Left renal pelvis (tissue), 4 donors: ENCODE data around the gene GABPB1. TPM values are rescaled to one million over a fixed set of nuclear protein-coding genes. Genes with fewer than 3 reads are reported as not detected.

Experiments used
- DNase-seq, 4 donors: peaks; one replicate each; pipeline ENCODE4 v3.0.0-alpha.2; 2013; ENCODE audit warnings: low read depth in 4 of 4, low spot score in 3 of 4
- polyA plus RNA-seq, 4 donors: library from polyadenylated mRNA; unstranded; fragments of 120-200 nt; gene quantifications; one replicate each; pipeline ENCODE4 v1.2.1, GENCODE V29; 2013; ENCODE audit not compliant: insufficient read length in 4 of 4

The GABPB1 gene
- polyA plus RNA-seq, 4 donors = 27.3 to 34.3 (median 31.1) TPM

- no peak for DNase-seq
These were observed 4.4 kb downstream of the GABPB1 start for GRCh38 chr15:50350621-50351020.

GRCh38 chr15:50345298-50345697, 9.7 kb downstream of the GABPB1 start:
- no peak for DNase-seq

DNA sequence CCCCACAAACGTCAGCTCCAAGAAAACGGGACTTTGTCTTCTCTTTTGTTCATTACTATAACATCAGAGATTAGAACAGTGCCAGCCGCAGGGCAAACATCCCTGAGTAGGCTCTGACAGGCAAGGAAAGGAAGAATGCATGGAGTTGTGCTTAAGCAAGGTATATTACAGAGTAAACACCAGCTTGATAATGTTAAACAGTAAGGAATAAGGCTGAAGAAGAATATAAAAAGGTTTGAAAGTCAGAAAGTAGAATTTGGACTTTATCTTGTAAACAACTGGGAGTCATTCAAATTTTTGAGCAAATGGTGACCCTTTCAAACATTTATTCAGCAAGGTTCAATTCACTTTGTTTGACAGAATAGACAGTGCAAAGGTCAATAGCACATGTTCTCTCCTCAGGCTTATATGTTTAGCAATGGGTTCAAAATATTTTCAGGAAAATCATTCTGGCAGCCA, 11.0 kb downstream of the GABPB1 start:
- no peak for DNase-seq

DNA sequence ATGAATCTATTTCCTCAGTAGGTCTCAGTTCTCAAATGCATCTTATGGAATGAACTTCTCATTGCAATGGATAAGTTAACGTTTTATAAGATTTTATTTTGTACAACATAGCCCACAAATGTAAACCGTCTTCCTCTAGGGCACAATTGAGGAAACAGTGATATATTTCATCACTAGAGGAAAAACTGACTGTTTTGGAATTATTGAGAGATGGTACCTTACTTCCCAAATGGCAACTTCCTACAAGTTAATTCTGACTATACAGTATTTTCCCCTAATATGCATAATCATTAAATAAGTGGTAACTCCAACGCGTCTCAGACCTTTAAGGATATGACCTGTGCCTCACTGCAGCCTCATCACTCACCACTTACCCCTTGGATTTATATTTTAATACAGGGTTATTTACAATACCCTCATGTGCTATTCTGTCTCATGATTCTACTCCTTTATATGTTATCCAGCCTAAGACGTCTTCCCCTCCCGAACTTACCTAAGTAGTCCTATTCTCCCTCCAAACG, 13.3 kb downstream of the GABPB1 start:
- DNase-seq = no peak

DNA sequence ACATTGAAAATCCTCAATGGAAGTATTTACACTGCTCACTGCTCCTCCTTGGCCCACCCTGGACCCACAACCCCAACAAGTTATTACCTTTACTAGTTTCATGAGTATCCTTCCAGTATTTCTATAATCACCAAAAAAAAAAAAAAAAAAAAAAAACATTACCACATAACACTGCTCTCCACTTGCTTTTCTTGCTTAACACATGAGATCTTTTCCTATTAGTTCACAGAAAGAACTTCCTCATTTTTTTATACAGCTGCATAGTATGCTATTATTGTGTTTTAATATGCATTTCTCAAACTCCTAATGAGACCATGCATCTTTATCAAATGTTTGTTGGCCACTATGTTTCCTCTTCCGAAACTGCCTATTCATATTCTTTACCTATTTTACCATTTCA, 14.6 kb downstream of the GABPB1 start:
- DNase-seq = no peak

DNA sequence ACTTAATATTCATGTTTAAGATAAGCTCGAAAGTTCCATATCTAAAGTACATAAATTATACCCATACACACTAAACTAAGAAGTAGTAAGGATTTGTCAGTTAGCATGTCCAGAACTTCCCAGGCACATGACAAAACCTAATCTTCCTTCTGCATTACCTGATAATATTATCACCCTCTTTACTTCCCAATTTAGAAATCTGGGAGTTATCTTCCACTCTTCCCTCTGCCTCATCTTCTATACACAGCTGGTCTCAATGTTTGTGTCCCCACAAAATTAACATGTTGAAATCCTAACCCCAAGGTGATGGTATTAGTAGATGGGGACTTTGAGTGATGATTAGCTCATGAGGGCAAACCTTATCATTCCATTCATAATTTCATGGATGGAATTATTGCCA, 15.3 kb downstream of the GABPB1 start:
- DNase-seq = no peak

GRCh38 chr15:50335251-50335650, 19.7 kb downstream of the GABPB1 start:
- no peak for DNase-seq

- DNase-seq = no peak
These were observed 21.8 kb downstream of the GABPB1 start for GRCh38 chr15:50333229-50333628.

DNA sequence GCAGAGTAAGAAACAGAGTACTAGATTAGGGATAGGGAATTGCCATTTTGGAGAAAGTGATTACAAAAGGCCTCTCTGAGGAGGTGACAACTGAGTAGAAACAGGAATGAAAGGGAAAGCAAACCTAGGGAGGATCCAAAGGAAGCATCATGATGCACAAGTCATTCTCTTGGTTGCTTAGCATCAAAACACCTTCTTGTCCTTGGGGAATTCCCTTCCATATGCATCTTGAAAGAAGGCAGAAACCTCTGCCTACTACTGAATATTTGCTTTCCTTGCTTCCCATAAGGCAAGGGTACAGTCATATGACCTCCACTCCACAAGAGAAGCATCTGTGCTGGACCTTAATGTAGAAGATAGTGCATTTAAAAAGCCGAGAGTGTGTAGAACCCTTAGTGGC, 24.1 kb downstream of the GABPB1 start:
- DNase-seq = no peak

DNA sequence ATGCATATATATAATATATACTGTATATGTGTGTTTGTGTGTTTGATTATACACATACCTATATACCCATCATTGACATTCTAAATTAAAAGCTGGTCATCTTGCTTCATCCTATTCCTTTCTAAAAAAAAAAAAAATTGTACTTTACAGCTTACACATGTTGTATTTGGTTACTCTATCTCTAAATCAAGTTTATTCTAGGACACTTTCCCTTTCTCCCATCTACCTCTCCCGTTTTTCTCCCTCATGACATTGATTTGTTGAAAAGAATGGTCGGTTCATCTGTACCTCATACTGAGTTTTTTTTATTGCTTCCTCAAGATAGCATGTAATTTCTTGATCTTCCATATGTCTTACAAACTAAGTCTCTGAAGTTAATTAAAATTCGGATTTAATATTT, 26.9 kb downstream of the GABPB1 start:
- DNase-seq = no peak

GRCh38 chr15:50321680-50322210, 33.3 kb downstream of the GABPB1 start:
- DNase-seq = no peak

DNA sequence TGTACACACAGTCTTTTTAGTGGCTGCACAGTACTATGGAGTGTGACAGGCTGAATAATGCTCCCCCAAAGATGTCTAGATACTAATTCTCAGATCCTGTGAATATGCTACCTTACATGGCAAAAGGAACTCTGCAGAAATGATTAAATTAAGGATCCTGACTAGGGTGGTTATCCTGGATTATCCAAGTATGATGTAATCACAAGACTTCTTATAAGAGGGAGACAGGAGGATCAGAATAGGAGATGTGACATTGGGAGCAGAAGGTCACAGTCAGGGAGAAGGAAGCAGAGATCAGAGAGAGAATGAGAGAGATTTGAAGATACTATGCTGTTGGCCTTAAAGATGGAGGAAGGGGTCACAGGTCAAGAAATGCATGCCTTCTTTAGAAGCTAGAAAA, 34.5 kb downstream of the GABPB1 start:
- DNase-seq = no peak

DNA sequence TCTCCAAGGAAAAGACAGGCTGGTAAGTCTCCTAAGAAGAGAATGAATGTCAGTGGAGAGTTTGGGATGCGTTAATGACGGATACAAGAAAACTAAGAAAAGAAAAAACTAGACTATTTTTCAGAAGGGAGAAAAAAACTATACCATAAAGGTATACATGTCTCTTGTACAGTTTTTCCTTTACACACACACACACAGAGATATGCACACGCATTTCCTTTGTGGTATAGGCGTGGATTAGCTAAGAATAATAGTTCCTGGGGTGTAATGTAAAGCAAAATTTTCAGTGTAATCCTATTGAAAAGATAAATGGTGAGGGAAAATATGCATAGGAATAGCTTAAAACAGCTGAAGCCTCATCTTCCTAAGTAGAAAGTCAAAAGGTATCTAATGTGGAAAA, 36.3 kb downstream of the GABPB1 start:
- no peak for DNase-seq

- DNase-seq = peak in 3 of 4 donors; percentile 6 to 16 (median 10)
These were observed 39.0 kb downstream of the GABPB1 start for GRCh38 chr15:50315814-50316630.

- no peak for DNase-seq
These were observed 42.4 kb downstream of the GABPB1 start for GRCh38 chr15:50312636-50313035.

DNA sequence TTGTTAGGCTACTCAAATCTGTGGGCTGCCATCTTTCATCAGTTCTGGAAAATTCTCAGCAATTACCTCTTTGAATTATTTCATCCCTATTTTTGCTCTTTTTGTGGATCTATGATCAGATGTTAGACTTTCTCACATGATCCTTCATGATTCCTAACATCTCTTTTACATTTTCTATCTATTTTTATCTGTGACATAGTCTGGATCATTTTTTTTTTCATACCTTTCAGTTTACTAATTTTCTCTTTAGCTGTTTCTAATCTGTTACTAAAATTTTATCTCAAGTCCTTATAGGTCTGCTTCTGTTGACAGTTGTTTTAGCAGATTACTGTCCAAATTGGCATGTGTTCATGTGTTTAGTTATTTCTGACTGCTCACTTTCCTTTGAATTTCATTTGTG, 47.2 kb downstream of the GABPB1 start:
- no peak for DNase-seq

DNA sequence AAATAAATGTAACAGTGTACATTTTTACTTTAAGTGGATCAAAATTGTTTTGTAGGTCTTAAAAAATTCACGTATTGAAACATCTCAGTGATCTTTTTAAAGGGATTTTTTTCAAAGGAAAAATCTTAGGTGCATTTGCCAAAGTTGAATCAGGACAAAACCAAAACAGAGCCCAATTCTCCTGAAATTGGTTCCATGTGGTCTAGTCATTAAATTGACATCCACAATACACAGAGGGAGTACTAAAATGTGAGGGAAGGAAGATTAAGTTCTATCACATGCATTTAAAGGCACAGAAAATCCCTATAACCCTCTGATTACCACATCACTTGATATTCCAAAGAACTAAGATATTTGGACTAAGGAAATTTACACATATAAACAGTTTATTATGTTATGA, 50.2 kb downstream of the GABPB1 start:
- no peak for DNase-seq

GRCh38 chr15:50302581-50302980, 52.4 kb downstream of the GABPB1 start:
- DNase-seq = no peak

- no peak for DNase-seq
These were observed 56.7 kb downstream of the GABPB1 start for GRCh38 chr15:50298340-50298739.

GRCh38 chr15:50295966-50296365, 59.0 kb downstream of the GABPB1 start:
- DNase-seq = no peak

DNA sequence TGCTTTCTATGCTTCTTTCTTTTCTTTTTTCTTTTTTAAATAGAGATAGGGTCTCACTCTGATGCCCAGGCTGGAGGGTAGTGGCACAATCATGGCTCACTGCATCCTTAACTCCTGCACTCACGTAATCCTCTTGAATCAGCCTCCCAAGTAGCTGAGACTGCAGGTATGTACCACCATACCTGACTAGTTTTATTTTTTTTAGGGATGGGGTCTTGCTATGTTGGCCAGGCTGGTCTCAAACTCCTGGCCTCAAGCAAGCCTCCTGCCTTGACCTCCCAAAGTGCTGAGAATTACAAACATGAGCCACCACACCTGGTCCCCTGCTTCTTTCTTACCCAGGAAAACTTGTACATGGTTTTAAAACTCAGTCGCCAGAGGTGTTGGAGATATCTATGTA, 65.2 kb downstream of the GABPB1 start:
- DNase-seq = no peak
